Breast epithelium (tissue), 3 donors: ENCODE data around the gene ALX4.

Experiments used
- CTCF ChIP-seq, 3 donors: fragments of 450-650 bp; IDR thresholded peaks; one replicate each; pipeline ENCODE4 v1.5.1; 2016 to 2017; ENCODE audit warnings: antibody characterized with exemption in 3 of 3, mild to moderate bottlenecking in 3 of 3, moderate library complexity in 3 of 3
- POLR2A ChIP-seq: fragments of 450-650 bp; IDR thresholded peaks from one replicate; pipeline ENCODE4 v1.6.1; 2016; ENCODE audit warnings: antibody characterized with exemption, mild to moderate bottlenecking, moderate library complexity
- POLR2AphosphoS5 ChIP-seq, 3 donors: sonication (generic); formaldehyde crosslinking; IDR thresholded peaks; one replicate each; pipeline ENCODE4 v1.6.1; 2017; ENCODE audit warnings: antibody characterized with exemption in 3 of 3

GRCh38 chr11:44277196-44278090, 32.5 kb downstream of the ALX4 start:
- TF ChIP-seq CTCF (IDR thresholded peaks at IDR 0.05) (no peak), POLR2AphosphoS5 (IDR thresholded peaks at IDR 0.05) (no peak), POLR2A (no peak)
